Peyer's patch (tissue), 4 donors: ENCODE data around the gene NIBAN1.

ENCODE experiments used
- CTCF ChIP-seq, 6 experiments: fragments of 450-650 bp in 4 of 6; fragments of 200-600 bp in 2 of 6; sonication (generic) in 1 of 6; IDR thresholded peaks; one replicate each; pipeline ENCODE4 v1.5.1; 2017 to 2019; ENCODE audit warnings: antibody characterized with exemption in 6 of 6, mild to moderate bottlenecking in 3 of 6, moderate library complexity in 1 of 6
- POLR2A ChIP-seq, 2 donors: fragments of 450-650 bp; IDR thresholded peaks; one replicate each; pipeline ENCODE4 v1.5.1; 2017; ENCODE audit warnings: antibody characterized with exemption in 2 of 2, mild to moderate bottlenecking in 2 of 2, moderate library complexity in 2 of 2

DNA sequence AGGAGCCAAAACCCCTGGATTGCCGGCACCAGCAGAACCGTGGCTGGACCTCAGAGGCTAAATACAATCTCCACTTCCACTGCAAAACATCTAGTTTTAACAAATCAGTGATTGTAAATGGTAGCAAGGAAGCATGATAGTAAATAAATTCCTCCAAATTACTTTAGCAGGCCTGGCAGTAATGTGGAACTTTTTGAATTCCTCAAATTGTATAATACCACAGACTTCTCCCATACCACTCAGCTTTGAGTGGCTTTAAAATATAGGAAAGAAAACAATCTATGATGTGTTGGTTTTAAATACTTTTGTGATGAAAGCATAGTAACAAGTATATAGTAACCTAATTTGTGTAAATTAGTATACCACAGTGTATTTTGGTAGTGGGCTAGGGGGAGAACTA lies 34.1 kb downstream of the NIBAN1 start:
- no peak for TF ChIP-seq CTCF (IDR thresholded peaks at IDR 0.05)
- TF ChIP-seq POLR2A (IDR thresholded peaks at IDR 0.05): no peak
